EL (cell line): Measurements from ENCODE around the gene KLF9.
A peak's percentile ranks its signal among the peaks of the same experiment; 100 is the strongest.
"Not testable (repeated sequence)": the region's sequence is repeated elsewhere in the genome, so short reads cannot be mapped to it uniquely, and the experiment has no call there.

Source experiments
- DNase-seq: peaks from one replicate; pipeline ENCODE4 v3.0.0-alpha.2; 2016

The KLF9 gene

GRCh38 chr9:70403166-70403565 is 11.3 kb downstream of the KLF9 start:
- peak; percentile 26 for DNase-seq

DNA sequence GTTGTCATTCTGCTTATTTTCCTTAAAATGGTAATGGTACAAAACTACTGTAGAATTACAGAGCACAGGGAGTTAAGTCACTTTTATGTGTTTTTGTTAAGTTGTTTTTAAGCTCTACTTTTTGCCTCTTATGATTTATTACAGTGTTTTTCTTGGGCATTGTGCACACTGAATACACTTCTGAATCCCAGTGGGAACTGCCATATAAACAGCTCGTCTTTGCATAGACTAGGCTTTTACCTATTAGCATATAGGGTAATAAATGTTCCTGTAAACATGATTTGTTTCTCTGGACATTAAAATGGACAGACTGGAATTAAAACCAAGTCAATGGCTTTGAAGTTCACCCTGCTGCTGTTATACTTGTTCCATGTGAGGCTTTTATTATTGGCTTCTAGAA is 12.2 kb downstream of the KLF9 start:
- DNase-seq = no peak

GRCh38 chr9:70401241-70401640 is 13.2 kb downstream of the KLF9 start:
- not testable (repeated sequence) for DNase-seq

DNA sequence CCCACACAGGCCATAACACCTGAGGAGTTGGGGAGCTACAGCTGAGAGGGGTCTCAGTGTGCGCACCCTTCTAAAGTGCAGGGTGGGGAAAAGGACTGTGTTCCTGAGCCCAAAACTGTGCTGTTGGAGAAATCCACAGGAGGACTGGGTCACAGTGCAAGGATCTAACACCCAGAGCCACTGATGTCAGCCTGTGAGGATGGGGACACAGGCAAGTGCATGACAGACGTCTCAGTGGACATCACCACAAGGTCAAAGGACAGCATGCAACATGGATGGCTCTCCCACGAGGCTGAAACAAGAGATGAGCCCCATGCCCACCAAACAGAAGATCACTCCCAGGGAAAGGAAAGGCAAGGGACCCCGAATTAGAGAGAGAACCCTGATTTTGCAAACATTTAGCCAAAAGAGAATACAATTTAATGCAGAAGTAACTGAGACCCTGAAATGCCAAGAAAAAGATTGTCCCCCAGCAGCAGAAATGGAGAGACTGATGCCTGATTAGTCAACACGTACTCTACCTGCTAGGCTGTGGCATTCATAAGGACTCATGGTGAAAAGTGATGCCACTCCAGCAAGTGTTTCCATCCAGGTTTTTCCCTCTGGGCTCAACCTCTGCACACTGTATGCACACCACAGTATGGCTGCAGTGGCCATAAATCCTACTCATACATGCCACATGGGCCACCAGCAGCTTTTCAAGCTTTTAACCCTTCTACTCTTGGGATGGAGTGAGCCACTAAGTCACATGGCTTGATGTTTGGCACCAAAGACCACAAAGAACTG is 14.2 kb downstream of the KLF9 start:
- DNase-seq = no peak

GRCh38 chr9:70399141-70399540 is 15.3 kb downstream of the KLF9 start:
- no peak for DNase-seq

DNA sequence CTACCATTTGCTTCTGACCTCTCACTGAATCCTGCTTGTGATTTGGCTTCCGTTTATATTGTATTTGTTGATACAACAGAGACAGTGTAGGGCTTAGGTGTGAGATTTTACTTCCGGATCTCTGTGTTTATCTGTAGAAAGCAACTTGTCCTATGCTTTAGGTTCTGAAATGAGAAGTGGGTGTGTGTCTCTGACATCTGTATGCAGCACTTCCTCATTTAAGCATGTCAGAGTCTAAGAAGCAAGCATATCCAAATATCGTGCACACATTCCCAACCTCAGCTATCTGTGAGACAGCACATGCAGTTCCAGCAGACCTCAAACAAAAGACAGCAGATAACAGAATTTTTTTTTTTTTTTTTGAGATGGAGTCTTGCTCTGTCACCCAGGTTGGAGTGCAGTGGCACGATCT is 16.3 kb downstream of the KLF9 start:
- no peak for DNase-seq

DNA sequence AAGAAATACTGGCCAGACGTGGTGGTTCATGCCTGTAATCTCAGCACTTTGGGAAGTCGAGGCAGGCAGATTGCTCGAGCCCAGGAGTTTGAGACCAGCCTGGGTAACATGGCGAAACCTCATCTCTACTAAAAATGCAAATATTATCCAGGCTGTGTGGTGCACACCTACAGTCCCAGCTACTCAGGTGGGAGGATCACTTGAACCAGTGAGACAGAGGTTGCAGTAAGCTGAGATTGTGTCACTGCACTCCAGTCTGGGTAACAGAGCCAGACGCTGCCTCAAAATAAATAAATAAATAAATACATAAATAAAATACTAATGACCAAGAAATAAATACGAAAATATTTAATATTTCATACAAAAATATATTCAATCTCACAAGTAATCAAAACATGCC is 18.8 kb downstream of the KLF9 start:
- no peak for DNase-seq

- DNase-seq = no peak
These were observed 21.6 kb downstream of the KLF9 start for GRCh38 chr9:70392850-70393249.

- DNase-seq = no peak
These were observed 22.3 kb downstream of the KLF9 start for GRCh38 chr9:70392189-70392588.

DNA sequence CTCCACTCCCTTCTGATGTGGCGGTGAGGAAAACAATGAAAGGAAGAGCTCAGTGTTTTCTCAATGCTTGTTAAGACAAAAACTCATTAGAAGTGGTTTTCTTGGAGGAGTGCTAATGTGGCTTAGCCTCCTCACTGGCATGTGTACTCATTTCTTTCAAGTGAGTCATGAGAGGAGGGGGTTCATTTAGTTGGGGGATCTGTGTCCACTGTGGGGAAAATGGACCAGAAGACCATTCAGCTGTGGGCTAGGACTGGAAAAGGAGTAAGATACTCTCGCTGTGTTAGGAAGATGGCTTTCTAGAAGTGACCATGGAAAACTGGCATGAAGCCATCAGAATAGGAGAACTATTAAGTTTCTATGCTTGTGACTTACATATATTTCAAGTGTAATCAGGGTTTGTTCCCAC is 23.5 kb downstream of the KLF9 start:
- peak; percentile 15 for DNase-seq

DNA sequence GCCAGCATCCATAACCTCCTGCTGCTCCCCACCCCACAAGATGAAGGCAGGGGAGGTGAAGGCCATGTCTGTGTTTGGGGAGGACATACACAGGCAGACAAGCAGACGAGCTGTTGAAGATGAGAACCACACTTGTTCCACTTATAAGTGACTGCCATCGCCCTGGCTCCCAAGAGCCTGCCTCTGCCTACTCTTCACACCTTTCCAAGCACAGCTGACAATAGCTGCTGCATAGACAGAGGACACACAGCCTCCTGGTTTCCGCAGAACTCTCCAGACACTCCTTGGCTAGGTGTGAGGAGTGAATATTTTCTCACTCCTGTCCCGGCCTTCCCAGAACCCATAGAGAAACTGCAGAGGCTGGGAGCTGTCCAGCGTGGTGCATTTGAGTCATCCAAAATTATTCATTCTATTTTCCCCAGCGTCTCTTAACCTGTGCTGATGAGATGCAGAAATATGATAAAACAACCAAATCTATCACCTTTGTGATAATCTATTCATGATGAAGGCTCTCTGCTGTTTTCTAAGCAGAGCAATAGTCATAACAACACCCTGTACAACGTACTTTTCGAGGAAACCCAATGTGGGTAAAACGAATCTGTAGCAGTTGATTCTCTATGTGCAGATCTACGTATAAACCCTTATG is 24.7 kb downstream of the KLF9 start:
- no peak for DNase-seq

DNA sequence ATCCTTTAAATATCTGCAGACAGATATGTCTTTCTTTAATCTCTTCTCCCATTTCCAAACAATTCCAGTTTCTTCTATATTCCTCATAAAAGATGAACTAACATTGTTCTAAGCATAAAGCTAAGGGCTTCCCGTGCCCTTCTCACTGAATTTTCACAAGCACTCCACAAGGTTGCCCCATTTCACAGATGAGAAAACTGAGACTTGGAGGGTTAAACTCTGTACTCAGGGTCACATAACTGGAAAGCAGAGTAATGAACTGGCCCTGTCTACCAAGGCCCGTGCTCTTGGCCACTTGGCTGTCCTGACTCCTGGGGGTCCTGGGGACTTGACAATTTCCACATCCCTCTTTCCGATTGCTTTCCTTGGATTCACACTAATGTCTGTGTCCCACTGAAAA is 25.3 kb downstream of the KLF9 start:
- DNase-seq = no peak

- no peak for DNase-seq
These were observed 26.8 kb downstream of the KLF9 start for GRCh38 chr9:70387663-70388062.

GRCh38 chr9:70385426-70385825 is 29.0 kb downstream of the KLF9 start:
- DNase-seq = no peak

GRCh38 chr9:70382709-70383605 is 31.5 kb downstream of the KLF9 start:
- no peak for DNase-seq

GRCh38 chr9:70382046-70382708 is 32.3 kb downstream of the KLF9 start:
- DNase-seq = no peak

DNA sequence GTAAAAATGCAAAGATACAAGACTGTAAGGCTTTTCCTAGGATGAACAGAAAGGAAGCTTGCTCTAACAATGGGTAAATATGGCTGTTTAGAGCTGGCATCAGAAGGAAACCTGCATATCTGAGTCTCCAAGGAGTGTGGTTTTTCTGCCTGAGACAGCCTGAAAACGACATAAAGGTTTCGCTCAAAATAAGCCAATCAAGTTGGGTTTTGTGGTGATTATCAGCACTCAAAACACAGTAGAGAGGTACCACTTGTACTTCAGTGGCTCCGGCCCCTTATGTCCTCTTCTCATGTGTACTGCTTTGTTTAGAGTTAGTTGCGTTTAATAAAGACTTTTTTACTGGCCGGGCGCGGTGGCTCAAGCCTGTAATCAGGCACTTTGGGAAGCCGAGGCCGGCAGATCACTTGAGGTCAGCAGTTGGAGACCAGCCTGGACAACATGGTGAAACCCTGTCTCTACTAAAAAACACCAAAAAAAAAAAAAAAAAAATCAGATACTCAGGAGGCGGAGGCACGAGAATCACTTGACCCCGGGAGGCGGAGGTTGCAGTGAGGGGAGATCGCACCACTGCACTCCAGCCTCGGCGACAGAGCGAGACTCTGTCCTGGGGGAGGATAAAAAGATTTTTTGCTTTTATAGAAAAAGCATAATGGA is 39.4 kb downstream of the KLF9 start:
- no peak for DNase-seq

- no peak for DNase-seq
These were observed 47.0 kb downstream of the KLF9 start for GRCh38 chr9:70367305-70367930.

DNA sequence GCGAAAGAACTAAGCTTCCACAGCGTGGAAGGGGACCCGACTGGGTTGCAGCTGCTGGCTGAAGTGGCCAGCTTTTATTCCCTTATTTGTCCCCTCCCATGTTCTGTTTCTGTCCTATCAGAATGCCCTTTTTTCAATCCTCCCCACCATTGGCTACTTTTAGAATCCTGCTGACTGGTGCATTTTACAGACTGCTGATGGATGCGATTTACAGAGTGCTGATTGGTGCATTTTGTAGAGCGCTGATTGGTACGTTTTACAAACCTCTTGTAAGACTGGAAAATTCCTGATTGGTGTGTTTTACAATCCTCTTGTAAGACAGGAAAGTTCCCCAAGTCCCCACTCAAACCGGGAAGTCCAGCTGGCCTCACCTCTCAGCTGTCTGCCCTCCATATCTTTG is 50.7 kb downstream of the KLF9 start:
- DNase-seq = no peak

- peak; percentile 37 for DNase-seq
These were observed 51.5 kb downstream of the KLF9 start for GRCh38 chr9:70362952-70363351.

- no peak for DNase-seq
These were observed 58.7 kb downstream of the KLF9 start for GRCh38 chr9:70355801-70356200.

- DNase-seq = no peak
These were observed 61.7 kb downstream of the KLF9 start for GRCh38 chr9:70352802-70353201.
